ENCODE data around the gene PTGDS. TPM values are rescaled to one million over a fixed set of nuclear protein-coding genes. Genes with fewer than 3 reads are reported as not detected.

PTGDS gene
- total and polyA plus RNA-seq, 9 of the 15 experiments (the other 6 are each of a cell fraction or from before 2014, with no cell fraction given) = 0.46 to 7.1 (median 2.0) TPM

- intact Hi-C loops (cut with micrococcal nuclease) = no loop called here
Observed at GRCh38 chr9:136960212-136960937, 16.9 kb upstream of the PTGDS start.

More at GRCh38 chr9:136960212-136960937, 16.9 kb upstream of the PTGDS start:
- no TSS peak for BruUV-seq (replicated peaks)
- H2AFZ ChIP-seq (ENCODE audit: low read depth, low read length) = no peak overlapping the region
- H4K20me1 ChIP-seq (replicated peaks; ENCODE audit: control insufficient read depth, insufficient read depth, low read length) = no peaks in the 10 kb centered on the region
- POLR2A ChIA-PET = interaction anchor here (0.8 to 1.1 kb wide), 2 partner anchors 10 to 12 kb away, joined by 3 to 7 read pairs; no protein-coding TSS in a partner anchor
- WGBS (ENCODE audit: insufficient coverage, low coverage, missing lambda C conversion rate) = 55% methylated on average over 15 of the region's 19 CpGs
- no peak overlapping the region for H3K27ac ChIP-seq (ENCODE audit: extremely low read depth, low read depth, low read length)
- TF ChIP-seq KDM5B (IDR thresholded peaks at IDR 0.05; ENCODE audit: insufficient replicate concordance, low read depth, low read length) (no peak), IFI16 (CRISPR knock-in tag; IDR thresholded peaks at IDR 0.05) (no peak), ZNF395 (CRISPR knock-in tag; IDR thresholded peaks at IDR 0.05) (no peak), ZNF717 (CRISPR knock-in tag; IDR thresholded peaks at IDR 0.05) (no peak), ARHGAP35 (IDR thresholded peaks at IDR 0.05; ENCODE audit: partially characterized antibody) (no peak), ZNF324 (CRISPR knock-in tag; IDR thresholded peaks at IDR 0.05) (no peak), ZNF277 (CRISPR knock-in tag; IDR thresholded peaks at IDR 0.05; ENCODE audit: borderline replicate concordance) (no peak), TOE1 (IDR thresholded peaks at IDR 0.05; ENCODE audit: borderline replicate concordance) (no peak), TOE1 (CRISPR knock-in tag; IDR thresholded peaks at IDR 0.05; ENCODE audit: borderline replicate concordance, low read depth) (no peak), MBD2 (IDR thresholded peaks at IDR 0.05; ENCODE audit: borderline replicate concordance, low read depth) (no peak), CREB5 (CRISPR knock-in tag; IDR thresholded peaks at IDR 0.05) (no peak), MAFK (IDR thresholded peaks at IDR 0.05; ENCODE audit: low read length) (no peak), ZBTB26 (CRISPR knock-in tag; IDR thresholded peaks at IDR 0.05) (no peak), CREB1 (IDR thresholded peaks at IDR 0.05) (no peak), CREB1 (CRISPR knock-in tag; IDR thresholded peaks at IDR 0.05) (no peak), ZNF76 (CRISPR knock-in tag; IDR thresholded peaks at IDR 0.05; ENCODE audit: borderline replicate concordance) (no peak), ZNF79 (CRISPR knock-in tag; IDR thresholded peaks at IDR 0.05; ENCODE audit: low read depth) (no peak), ZNF165 (CRISPR knock-in tag; IDR thresholded peaks at IDR 0.05; ENCODE audit: borderline replicate concordance) (no peak)
- no peaks in the 10 kb centered on the region for H3K36me3 ChIP-seq (ENCODE audit: control insufficient read depth, insufficient read depth, low read length)
- ATAC-seq (no peak), FAIRE-seq (no peak), DNase-seq (ENCODE audit: extremely low read depth in 1 of 4, low spot score in 3 of 4) (no peak)
- H3K4me3 ChIP-seq = no peak overlapping the region
- peak overlapping the region in 1 of 2 experiments; percentile 76; a peak in 2 of 4 replicates for H3K9ac ChIP-seq (ENCODE audit: insufficient read depth in 1 of 2, low read depth in 2 of 2, low read length in 2 of 2)
- H3K4me1 ChIP-seq (replicated peaks in 1 of 2; ENCODE audit: control insufficient read depth in 2 of 2, insufficient read depth in 2 of 2, low read length in 2 of 2) = peaks cover 18 to 74% of the 10 kb centered on the region in 2 experiments; a peak in 4 of 5 replicates
- H3K4me2 ChIP-seq (ENCODE audit: insufficient read depth, low read length) = no peak overlapping the region
- no peaks in the 10 kb centered on the region for H3K79me2 ChIP-seq (ENCODE audit: control insufficient read depth, insufficient read depth, low read length)
- H3K9me1 ChIP-seq (ENCODE audit: control insufficient read depth, insufficient read depth, low read length) = no peaks in the 10 kb centered on the region
- H3K9me3 ChIP-seq (replicated peaks; ENCODE audit: control insufficient read depth, insufficient read depth, low read depth, low read length) = no peaks in the 10 kb centered on the region
- CTCF ChIA-PET (ENCODE audit: low intra/inter-chr PET ratio) = no interaction called here
- in situ Hi-C loops (cut with MboI) = no loop called here
- peaks cover 0 to 4% of the 10 kb centered on the region in 2 experiments; a peak in 2 of 5 replicates for H3K27me3 ChIP-seq (ENCODE audit: control insufficient read depth in 2 of 2, insufficient read depth in 2 of 2, low read length in 2 of 2)
